Measurements from ENCODE around the gene DYNC1I1.

Gene DYNC1I1

GRCh38 chr7:95828824-95829790, 56.8 kb downstream of the DYNC1I1 start:
- Mint-ChIP-seq H3K4me3 (no peak overlapping the region), H3K4me1 (no peaks in the 10 kb centered on the region), H3K27ac (ENCODE audit: low read depth) (no peak overlapping the region)

DNA sequence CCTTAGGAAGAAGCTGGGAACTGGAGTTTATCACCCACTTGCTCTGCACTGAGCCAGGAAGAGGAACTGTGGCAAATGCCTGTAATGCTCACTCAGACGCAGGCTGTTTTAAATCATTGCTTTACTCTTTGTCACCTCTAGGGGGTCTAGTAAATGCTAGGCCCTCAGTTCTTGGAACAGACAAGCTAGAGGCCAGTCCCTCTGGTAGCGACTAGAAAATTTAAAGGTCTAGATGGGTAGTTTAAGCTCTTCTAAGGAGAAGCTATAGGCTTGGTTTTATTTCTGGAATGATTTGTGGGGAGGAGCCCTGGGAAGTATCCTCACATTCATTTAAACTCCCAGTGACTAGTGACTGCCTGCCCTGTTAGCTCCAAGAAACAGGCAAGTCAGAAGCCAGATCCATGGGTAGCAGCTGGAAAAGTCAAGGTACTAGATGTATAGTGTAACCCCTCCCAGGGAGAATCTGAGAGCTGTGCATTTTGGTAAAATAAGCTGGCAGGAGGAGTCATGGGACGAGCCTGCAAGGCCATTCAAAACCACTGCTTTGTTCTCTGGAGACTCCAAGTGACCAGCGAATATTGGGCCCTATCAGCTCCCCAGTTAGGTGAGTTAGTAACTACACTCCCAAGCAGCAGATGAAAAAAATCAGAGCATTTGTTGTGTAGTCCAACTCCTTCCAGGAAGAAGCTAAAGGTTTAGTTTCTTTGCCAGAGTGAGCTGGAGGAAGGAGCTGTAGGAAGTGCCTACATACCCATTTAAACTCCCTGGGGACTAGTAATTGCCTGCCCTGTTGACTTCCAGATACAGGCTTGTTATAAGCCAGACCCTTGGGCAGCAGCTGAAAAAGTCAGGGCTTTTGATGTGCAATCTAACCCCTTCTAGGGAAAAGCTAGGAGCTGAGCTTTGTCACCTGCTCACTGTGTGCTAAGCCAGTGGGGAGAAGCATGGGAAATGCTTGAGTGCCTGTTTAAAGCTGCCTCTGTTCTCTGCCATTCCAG, 68.9 kb downstream of the DYNC1I1 start:
- Mint-ChIP-seq H3K4me3 (no peak overlapping the region), H3K36me3 (ENCODE audit: insufficient read depth) (peaks cover 2% of the 10 kb centered on the region), H3K4me1 (no peaks in the 10 kb centered on the region), H3K27ac (ENCODE audit: low read depth) (no peak overlapping the region), H3K9me3 (peaks cover 11% of the 10 kb centered on the region), H3K27me3 (peaks cover 7% of the 10 kb centered on the region)
- DNase-seq (ENCODE audit: low spot score in 2 of 2) = no peak
- ATAC-seq (replicated peaks; ENCODE audit: extremely low read depth, poor library complexity, severe bottlenecking) = no peak

More at GRCh38 chr7:95828824-95829790, 56.8 kb downstream of the DYNC1I1 start:
- Mint-ChIP-seq H3K27me3 (no peaks in the 10 kb centered on the region), H3K36me3 (ENCODE audit: insufficient read depth) (no peaks in the 10 kb centered on the region), H3K9me3 (no peaks in the 10 kb centered on the region)
- no peak for DNase-seq (ENCODE audit: low spot score in 2 of 2)
- no peak for ATAC-seq (replicated peaks; ENCODE audit: extremely low read depth, poor library complexity, severe bottlenecking)

- Mint-ChIP-seq H3K4me1 (no peaks in the 10 kb centered on the region), H3K27me3 (peaks cover 7% of the 10 kb centered on the region), H3K9me3 (peaks cover under 1% of the 10 kb centered on the region), H3K4me3 (no peak overlapping the region), H3K36me3 (ENCODE audit: insufficient read depth) (peaks cover 2% of the 10 kb centered on the region), H3K27ac (ENCODE audit: low read depth) (no peak overlapping the region)
- no peak for ATAC-seq (replicated peaks; ENCODE audit: extremely low read depth, poor library complexity, severe bottlenecking)
- DNase-seq (ENCODE audit: low spot score in 2 of 2) = no peak
Measured at GRCh38 chr7:95843286-95843685, 70.9 kb downstream of the DYNC1I1 start.

DNA sequence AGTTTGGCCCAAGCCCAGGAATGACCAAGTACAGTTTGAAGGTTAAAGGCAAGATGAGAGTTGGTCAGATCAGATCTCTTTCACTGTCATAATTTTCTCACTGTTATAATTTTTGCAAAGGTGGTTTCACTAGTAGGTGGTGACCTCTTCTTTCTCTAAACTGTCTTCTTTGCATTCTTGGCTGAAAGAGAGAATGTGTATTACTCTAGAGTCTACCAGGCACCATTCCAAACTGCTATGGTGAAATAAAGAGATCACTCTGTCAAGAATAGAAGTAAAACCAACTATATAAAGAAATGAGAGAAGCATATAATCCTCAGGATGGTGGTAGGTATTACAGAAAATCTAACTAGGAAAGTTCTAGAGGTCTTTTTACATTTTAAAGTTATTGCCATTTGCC, 72.7 kb downstream of the DYNC1I1 start:
- DNase-seq (ENCODE audit: low spot score in 2 of 2) (no peak), ATAC-seq (replicated peaks; ENCODE audit: extremely low read depth, poor library complexity, severe bottlenecking) (no peak)
- H3K9me3 Mint-ChIP-seq = no peaks in the 10 kb centered on the region
- no peaks in the 10 kb centered on the region for H3K4me1 Mint-ChIP-seq
- H3K4me3 Mint-ChIP-seq = no peak overlapping the region
- no peak overlapping the region for H3K27ac Mint-ChIP-seq (ENCODE audit: low read depth)
- peaks cover 2% of the 10 kb centered on the region for H3K36me3 Mint-ChIP-seq (ENCODE audit: insufficient read depth)
- peaks cover 7% of the 10 kb centered on the region for H3K27me3 Mint-ChIP-seq

GRCh38 chr7:95847061-95847460, 74.7 kb downstream of the DYNC1I1 start:
- no peaks in the 10 kb centered on the region for H3K4me1 Mint-ChIP-seq
- no peak for ATAC-seq (replicated peaks; ENCODE audit: extremely low read depth, poor library complexity, severe bottlenecking)
- no peaks in the 10 kb centered on the region for H3K36me3 Mint-ChIP-seq (ENCODE audit: insufficient read depth)
- H3K4me3 Mint-ChIP-seq = no peak overlapping the region
- no peaks in the 10 kb centered on the region for H3K9me3 Mint-ChIP-seq
- peaks cover 2% of the 10 kb centered on the region for H3K27me3 Mint-ChIP-seq
- DNase-seq (ENCODE audit: low spot score in 2 of 2) = no peak
- H3K27ac Mint-ChIP-seq (ENCODE audit: low read depth) = no peak overlapping the region

DNA sequence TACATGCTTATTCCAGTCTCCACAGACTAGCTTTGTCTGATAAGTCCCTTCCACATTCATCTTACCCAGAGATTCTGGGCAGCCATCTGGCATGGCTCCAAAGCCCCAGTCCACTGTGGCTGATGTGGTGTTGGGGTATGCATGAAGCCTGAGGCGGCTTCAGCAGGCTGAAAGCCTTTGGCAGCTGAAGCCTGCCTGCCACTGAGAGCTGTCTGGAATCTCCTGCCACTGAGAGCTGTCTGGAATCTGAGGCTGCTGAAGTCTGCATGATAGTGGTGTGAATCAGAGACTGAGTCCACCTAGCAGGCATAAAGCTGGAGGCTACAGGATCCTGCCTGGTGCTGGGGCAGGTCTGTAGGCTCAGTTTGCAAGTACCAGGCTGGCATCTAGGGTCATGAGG, 87.1 kb downstream of the DYNC1I1 start:
- Mint-ChIP-seq H3K27me3 (no peaks in the 10 kb centered on the region), H3K9me3 (peaks cover 6% of the 10 kb centered on the region), H3K4me1 (no peaks in the 10 kb centered on the region), H3K4me3 (no peak overlapping the region), H3K27ac (ENCODE audit: low read depth) (no peak overlapping the region), H3K36me3 (ENCODE audit: insufficient read depth) (no peaks in the 10 kb centered on the region)
- DNase-seq (ENCODE audit: low spot score in 2 of 2) = no peak
- no peak for ATAC-seq (replicated peaks; ENCODE audit: extremely low read depth, poor library complexity, severe bottlenecking)

GRCh38 chr7:95861041-95861440, 88.7 kb downstream of the DYNC1I1 start:
- DNase-seq (ENCODE audit: low spot score in 2 of 2) = no peak
- no peaks in the 10 kb centered on the region for H3K36me3 Mint-ChIP-seq (ENCODE audit: insufficient read depth)
- no peak overlapping the region for H3K27ac Mint-ChIP-seq (ENCODE audit: low read depth)
- H3K4me1 Mint-ChIP-seq = no peaks in the 10 kb centered on the region
- no peak for ATAC-seq (replicated peaks; ENCODE audit: extremely low read depth, poor library complexity, severe bottlenecking)
- peaks cover 6% of the 10 kb centered on the region for H3K9me3 Mint-ChIP-seq
- no peaks in the 10 kb centered on the region for H3K27me3 Mint-ChIP-seq
- no peak overlapping the region for H3K4me3 Mint-ChIP-seq

- peaks cover 6% of the 10 kb centered on the region for H3K9me3 Mint-ChIP-seq
- no peak overlapping the region for H3K27ac Mint-ChIP-seq (ENCODE audit: low read depth)
- no peak overlapping the region for H3K4me3 Mint-ChIP-seq
- no peaks in the 10 kb centered on the region for H3K27me3 Mint-ChIP-seq
- H3K36me3 Mint-ChIP-seq (ENCODE audit: insufficient read depth) = no peaks in the 10 kb centered on the region
- ATAC-seq (replicated peaks; ENCODE audit: extremely low read depth, poor library complexity, severe bottlenecking) = no peak
- DNase-seq (ENCODE audit: low spot score in 2 of 2) = no peak
- no peaks in the 10 kb centered on the region for H3K4me1 Mint-ChIP-seq
Measured at GRCh38 chr7:95863623-95864022, 91.3 kb downstream of the DYNC1I1 start.

DNA sequence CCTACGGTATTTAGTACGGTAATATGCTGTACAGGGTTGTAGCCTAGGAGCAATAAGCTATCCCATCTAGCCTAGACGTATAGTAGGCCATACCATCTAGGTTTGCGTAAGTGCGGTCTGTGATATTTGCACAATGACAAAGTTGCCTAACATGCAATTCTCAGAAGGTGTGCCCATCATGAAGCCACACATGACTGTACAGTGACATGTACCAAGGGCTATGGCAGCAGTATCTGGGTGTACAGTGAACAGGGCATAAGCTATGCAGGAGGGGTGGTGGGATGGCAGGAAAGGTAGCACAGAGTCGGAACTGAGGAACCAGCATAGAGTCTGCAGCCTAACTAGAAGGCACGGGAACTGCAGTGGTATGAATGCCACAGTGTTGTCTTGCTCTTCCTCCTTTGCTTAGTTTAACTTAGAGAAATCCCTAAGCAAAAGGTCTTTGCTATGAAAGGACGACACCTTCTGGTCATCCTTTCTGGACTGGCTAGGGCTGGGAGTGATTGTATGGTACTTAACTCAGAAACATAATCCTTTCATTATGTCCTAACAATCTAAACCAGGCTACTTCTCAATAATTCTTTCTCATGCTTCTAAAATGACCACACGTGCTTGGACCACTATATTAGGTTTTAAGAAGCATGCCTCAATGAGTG, 93.5 kb downstream of the DYNC1I1 start:
- DNase-seq (ENCODE audit: low spot score in 2 of 2) = no peak
- H3K9me3 Mint-ChIP-seq = no peaks in the 10 kb centered on the region
- no peak for ATAC-seq (replicated peaks; ENCODE audit: extremely low read depth, poor library complexity, severe bottlenecking)
- no peak overlapping the region for H3K4me3 Mint-ChIP-seq
- H3K36me3 Mint-ChIP-seq (ENCODE audit: insufficient read depth) = no peaks in the 10 kb centered on the region
- H3K27me3 Mint-ChIP-seq = no peaks in the 10 kb centered on the region
- no peaks in the 10 kb centered on the region for H3K4me1 Mint-ChIP-seq
- no peak overlapping the region for H3K27ac Mint-ChIP-seq (ENCODE audit: low read depth)

- no peaks in the 10 kb centered on the region for H3K9me3 Mint-ChIP-seq
- ATAC-seq (replicated peaks; ENCODE audit: extremely low read depth, poor library complexity, severe bottlenecking) (no peak), DNase-seq (ENCODE audit: low spot score in 2 of 2) (no peak)
- H3K4me3 Mint-ChIP-seq = no peak overlapping the region
- H3K27me3 Mint-ChIP-seq = no peaks in the 10 kb centered on the region
- no peaks in the 10 kb centered on the region for H3K36me3 Mint-ChIP-seq (ENCODE audit: insufficient read depth)
- H3K4me1 Mint-ChIP-seq = no peaks in the 10 kb centered on the region
- H3K27ac Mint-ChIP-seq (ENCODE audit: low read depth) = no peak overlapping the region
Measured at GRCh38 chr7:95867309-95867708, 95.0 kb downstream of the DYNC1I1 start.

GRCh38 chr7:95871075-95871848, 98.9 kb downstream of the DYNC1I1 start:
- DNase-seq (ENCODE audit: low spot score in 2 of 2) (no peak), ATAC-seq (replicated peaks; ENCODE audit: extremely low read depth, poor library complexity, severe bottlenecking) (no peak)
- Mint-ChIP-seq H3K27me3 (peaks cover 10% of the 10 kb centered on the region), H3K36me3 (ENCODE audit: insufficient read depth) (no peaks in the 10 kb centered on the region), H3K27ac (ENCODE audit: low read depth) (no peak overlapping the region), H3K4me1 (no peaks in the 10 kb centered on the region), H3K4me3 (no peak overlapping the region), H3K9me3 (no peaks in the 10 kb centered on the region)

DNA sequence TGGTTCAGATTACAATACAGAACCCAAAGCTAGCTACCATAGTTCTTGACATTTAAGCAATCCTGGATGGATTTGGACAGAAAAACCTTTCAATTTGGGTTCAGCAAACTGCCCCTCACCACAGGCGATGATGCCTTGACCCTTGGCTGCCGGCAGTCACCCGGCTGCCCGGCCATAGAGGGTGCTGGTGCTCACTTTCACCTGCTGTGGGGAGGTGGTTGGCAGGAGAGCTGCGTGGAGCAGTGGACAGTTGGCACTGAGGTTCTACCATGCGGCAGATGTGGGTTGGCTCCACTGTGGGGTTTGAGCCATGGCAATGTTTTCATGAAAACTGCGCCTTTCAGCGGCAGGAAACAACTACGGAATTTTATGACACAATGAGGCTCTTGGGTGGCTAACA, 99.5 kb downstream of the DYNC1I1 start:
- peaks cover 14% of the 10 kb centered on the region for H3K27me3 Mint-ChIP-seq
- no peaks in the 10 kb centered on the region for H3K9me3 Mint-ChIP-seq
- no peaks in the 10 kb centered on the region for H3K36me3 Mint-ChIP-seq (ENCODE audit: insufficient read depth)
- H3K27ac Mint-ChIP-seq (ENCODE audit: low read depth) = no peak overlapping the region
- H3K4me3 Mint-ChIP-seq = no peak overlapping the region
- H3K4me1 Mint-ChIP-seq = no peaks in the 10 kb centered on the region
- DNase-seq (ENCODE audit: low spot score in 2 of 2) = no peak
- ATAC-seq (replicated peaks; ENCODE audit: extremely low read depth, poor library complexity, severe bottlenecking) = no peak
